Breast epithelium (tissue), 4 donors: ENCODE results near the gene LMTK2. TPM values are rescaled to one million over a fixed set of nuclear protein-coding genes. Genes with fewer than 3 reads are reported as not detected.

Experiments
- DNase-seq, 2 donors: peaks; one replicate each; pipeline ENCODE4 v3.0.0-alpha.2; 2019; ENCODE audit warnings: low spot score in 2 of 2
- H3K27ac ChIP-seq, 2 donors: fragments of 200-600 bp; sonication (generic) in 1 of 2; one replicate each; pipeline ENCODE4 v1.5.1; 2016 to 2019; ENCODE audit warnings: mild to moderate bottlenecking in 1 of 2
- H3K27me3 ChIP-seq, 2 donors: fragments of 200-600 bp; sonication (generic) in 1 of 2; one replicate each; pipeline versions ENCODE4 v1.5.1 to v1.6.0; 2017 to 2019; ENCODE audit warnings: control low read depth in 1 of 2, mild to moderate bottlenecking in 1 of 2
- H3K36me3 ChIP-seq: fragments of 200-600 bp; one replicate; pipeline ENCODE4 v1.5.1; 2019
- H3K4me1 ChIP-seq, 2 donors: fragments of 200-600 bp; sonication (generic); one replicate each; pipeline ENCODE4 v1.5.1; 2016 to 2019; ENCODE audit warnings: control low read depth in 1 of 2
- H3K4me3 ChIP-seq, 3 donors: fragments of 200-600 bp; sonication (generic); 1 replicate in 2 of 3; 2 replicates in 1 of 3; pipeline ENCODE4 v1.5.1; 2016 to 2019; ENCODE audit warnings: mild to moderate bottlenecking in 3 of 3, moderate library complexity in 2 of 3
- H3K9me3 ChIP-seq, 2 donors: fragments of 200-600 bp; sonication (generic) in 1 of 2; one replicate each; pipeline ENCODE4 v1.5.1; 2016 to 2019; ENCODE audit warnings: control low read depth in 1 of 2
- CTCF ChIP-seq, 3 donors: fragments of 450-650 bp; IDR thresholded peaks; one replicate each; pipeline ENCODE4 v1.5.1; 2016 to 2017; ENCODE audit warnings: antibody characterized with exemption in 3 of 3, mild to moderate bottlenecking in 3 of 3, moderate library complexity in 3 of 3
- POLR2A ChIP-seq: fragments of 450-650 bp; IDR thresholded peaks from one replicate; pipeline ENCODE4 v1.6.1; 2016; ENCODE audit warnings: antibody characterized with exemption, mild to moderate bottlenecking, moderate library complexity
- POLR2AphosphoS5 ChIP-seq, 3 donors: sonication (generic); formaldehyde crosslinking; IDR thresholded peaks; one replicate each; pipeline ENCODE4 v1.6.1; 2017; ENCODE audit warnings: antibody characterized with exemption in 3 of 3
- intact Hi-C: fragments of 100-400 bp; cut with DNase I; formaldehyde crosslinking; loops from one replicate; pipeline ENCODE4 v1.15.1; 2023; ENCODE audit warnings: low total_unique reads
- total RNA-seq, 3 donors: library from RNA; depleted of rRNA; stranded (reverse); fragments of >200 nt; gene quantifications; one replicate each; pipeline ENCODE4 v1.1.0, GENCODE V29; 2016

The LMTK2 gene
- total RNA-seq, 3 donors from 2014 or later = 9.4 to 16.7 (median 14.1) TPM

- no peak overlapping the region for H3K27ac ChIP-seq
- TF ChIP-seq POLR2A = no peak
- TF ChIP-seq POLR2AphosphoS5 (IDR thresholded peaks at IDR 0.05) = no peak
- no peak overlapping the region for H3K4me3 ChIP-seq
- DNase-seq = no peak
- no peaks in the 10 kb centered on the region for H3K4me1 ChIP-seq
- intact Hi-C loops = no loop called here
- no peaks in the 10 kb centered on the region for H3K36me3 ChIP-seq
- no peaks in the 10 kb centered on the region for H3K9me3 ChIP-seq
- no peaks in the 10 kb centered on the region for H3K27me3 ChIP-seq
Measured at GRCh38 chr7:98232799-98233198, 126.1 kb downstream of the LMTK2 start.

GRCh38 chr7:98233219-98234070 lies 126.8 kb downstream of the LMTK2 start:
- intact Hi-C loops = no loop called here
- Histone ChIP-seq H3K27ac (no peak overlapping the region), H3K4me1 (no peaks in the 10 kb centered on the region), H3K36me3 (no peaks in the 10 kb centered on the region), H3K9me3 (no peaks in the 10 kb centered on the region), H3K4me3 (no peak overlapping the region), H3K27me3 (no peaks in the 10 kb centered on the region)
- TF ChIP-seq POLR2A (no peak), POLR2AphosphoS5 (IDR thresholded peaks at IDR 0.05) (no peak), CTCF (IDR thresholded peaks at IDR 0.05) (no peak)
- no peak for DNase-seq

GRCh38 chr7:98234429-98235147 lies 127.9 kb downstream of the LMTK2 start:
- intact Hi-C loops = no loop called here

GRCh38 chr7:98235901-98236300 lies 129.2 kb downstream of the LMTK2 start:
- DNase-seq = no peak
- Histone ChIP-seq H3K27me3 (no peaks in the 10 kb centered on the region), H3K27ac (no peak overlapping the region), H3K9me3 (no peaks in the 10 kb centered on the region), H3K4me1 (no peaks in the 10 kb centered on the region), H3K36me3 (no peaks in the 10 kb centered on the region), H3K4me3 (no peak overlapping the region)
- TF ChIP-seq POLR2AphosphoS5 (IDR thresholded peaks at IDR 0.05) (no peak), POLR2A (no peak), CTCF (IDR thresholded peaks at IDR 0.05) (no peak)
- intact Hi-C loops = no loop called here

More at GRCh38 chr7:98234429-98235147, 127.9 kb downstream of the LMTK2 start:
- no peaks in the 10 kb centered on the region for H3K36me3 ChIP-seq
- TF ChIP-seq POLR2A (no peak), CTCF (IDR thresholded peaks at IDR 0.05) (no peak), POLR2AphosphoS5 (IDR thresholded peaks at IDR 0.05) (no peak)
- H3K27me3 ChIP-seq = no peaks in the 10 kb centered on the region
- DNase-seq = no peak
- H3K4me3 ChIP-seq = no peak overlapping the region
- H3K4me1 ChIP-seq = no peaks in the 10 kb centered on the region
- H3K9me3 ChIP-seq = no peaks in the 10 kb centered on the region
- H3K27ac ChIP-seq = no peak overlapping the region

- Histone ChIP-seq H3K4me3 (no peak overlapping the region), H3K27ac (no peak overlapping the region), H3K9me3 (no peaks in the 10 kb centered on the region), H3K4me1 (no peaks in the 10 kb centered on the region), H3K27me3 (no peaks in the 10 kb centered on the region), H3K36me3 (no peaks in the 10 kb centered on the region)
- TF ChIP-seq CTCF (IDR thresholded peaks at IDR 0.05) (no peak), POLR2A (no peak), POLR2AphosphoS5 (IDR thresholded peaks at IDR 0.05) (no peak)
- intact Hi-C loops = no loop called here
- no peak for DNase-seq
Measured at GRCh38 chr7:98236355-98237185, 129.9 kb downstream of the LMTK2 start.
